Measurements from ENCODE around the gene KISS1R.

KISS1R gene

GRCh38 chr19:902093-902370, 15.1 kb upstream of the KISS1R start:
- no peak overlapping the region for H3K4me3 ChIP-seq (ENCODE audit: low read length)
- no peak for TF ChIP-seq CTCF (IDR thresholded peaks at IDR 0.05; ENCODE audit: insufficient read depth, low read depth, low read length, missing control alignments)
- DNase-seq (ENCODE audit: low read depth): no peak

GRCh38 chr19:902446-903226, 14.5 kb upstream of the KISS1R start:
- no peak overlapping the region for H3K4me3 ChIP-seq (ENCODE audit: low read length)
- TF ChIP-seq CTCF (IDR thresholded peaks at IDR 0.05; ENCODE audit: insufficient read depth, low read depth, low read length, missing control alignments): no peak
- DNase-seq (ENCODE audit: low read depth): no peak

- H3K4me3 ChIP-seq (ENCODE audit: low read length): no peak overlapping the region
- DNase-seq (ENCODE audit: low read depth): no peak
- TF ChIP-seq CTCF (IDR thresholded peaks at IDR 0.05; ENCODE audit: insufficient read depth, low read depth, low read length, missing control alignments): no peak
Measured at GRCh38 chr19:903266-903797, 13.8 kb upstream of the KISS1R start.

- no peak for TF ChIP-seq CTCF (IDR thresholded peaks at IDR 0.05; ENCODE audit: insufficient read depth, low read depth, low read length, missing control alignments)
- no peak for DNase-seq (ENCODE audit: low read depth)
- no peak overlapping the region for H3K4me3 ChIP-seq (ENCODE audit: low read length)
Measured at GRCh38 chr19:904545-904944, 12.6 kb upstream of the KISS1R start.

- no peak overlapping the region for H3K4me3 ChIP-seq (ENCODE audit: low read length)
- no peak for DNase-seq (ENCODE audit: low read depth)
- no peak for TF ChIP-seq CTCF (IDR thresholded peaks at IDR 0.05; ENCODE audit: insufficient read depth, low read depth, low read length, missing control alignments)
Measured at GRCh38 chr19:906480-906879, 10.7 kb upstream of the KISS1R start.

- H3K4me3 ChIP-seq (ENCODE audit: low read length): no peak overlapping the region
- TF ChIP-seq CTCF (IDR thresholded peaks at IDR 0.05; ENCODE audit: insufficient read depth, low read depth, low read length, missing control alignments): no peak
- DNase-seq (ENCODE audit: low read depth): no peak
Measured at GRCh38 chr19:907183-907853, 9.8 kb upstream of the KISS1R start.

Data from epithelial cell of esophagus (primary cell).